GM18867 (cell line): Measurements from ENCODE around the gene APCDD1L.

Experiments
- ATAC-seq: cut with Tn5 transposase; IDR thresholded peaks from one replicate; pipeline ENCODE4 v1.9.1; 2021; ENCODE audit warnings: mild to moderate bottlenecking, moderate library complexity; ENCODE audit not compliant: unreplicated experiment

The APCDD1L gene

GRCh38 chr20:58492795-58493524, 22.2 kb downstream of the APCDD1L start:
- no peak for ATAC-seq

GRCh38 chr20:58492074-58492718, 23.0 kb downstream of the APCDD1L start:
- no peak for ATAC-seq

GRCh38 chr20:58486207-58486606, 29.0 kb downstream of the APCDD1L start:
- ATAC-seq, result no peak

- ATAC-seq, result no peak
These were observed 29.8 kb downstream of the APCDD1L start for GRCh38 chr20:58485393-58485792.

GRCh38 chr20:58483470-58483869, 31.7 kb downstream of the APCDD1L start:
- ATAC-seq, result no peak

- ATAC-seq, result no peak
These were observed 32.1 kb downstream of the APCDD1L start for GRCh38 chr20:58483051-58483450.

- no peak for ATAC-seq
These were observed 32.8 kb downstream of the APCDD1L start for GRCh38 chr20:58482416-58482815.

GRCh38 chr20:58481481-58482021, 33.6 kb downstream of the APCDD1L start:
- no peak for ATAC-seq

- ATAC-seq, result no peak
These were observed 34.5 kb downstream of the APCDD1L start for GRCh38 chr20:58480551-58481336.

- no peak for ATAC-seq
These were observed 35.3 kb downstream of the APCDD1L start for GRCh38 chr20:58479726-58480440.

GRCh38 chr20:58478141-58478805, 36.9 kb downstream of the APCDD1L start:
- no peak for ATAC-seq

- no peak for ATAC-seq
These were observed 39.7 kb downstream of the APCDD1L start for GRCh38 chr20:58475466-58475865.

GRCh38 chr20:58473453-58474425, 41.5 kb downstream of the APCDD1L start:
- ATAC-seq, result no peak

GRCh38 chr20:58472273-58473018, 42.8 kb downstream of the APCDD1L start:
- ATAC-seq, result no peak

- ATAC-seq, result no peak
These were observed 43.7 kb downstream of the APCDD1L start for GRCh38 chr20:58471193-58472164.

GRCh38 chr20:58470336-58471192, 44.6 kb downstream of the APCDD1L start:
- no peak for ATAC-seq
